GM12892 (cell line): ENCODE data around the gene KMT2C.

Source experiments
- POLR2A ChIP-seq: IDR thresholded peaks from 2 replicates; pipeline ENCODE4 v1.6.1; 2011; ENCODE audit warnings: low read depth, low read length, control low read depth
- POLR2AphosphoS5 ChIP-seq: IDR thresholded peaks from 2 replicates; pipeline ENCODE4 v1.6.1; 2011; ENCODE audit warnings: low read depth, low read length, control low read depth
- TAF1 ChIP-seq: IDR thresholded peaks from 2 replicates; pipeline ENCODE4 v1.6.1; 2011; ENCODE audit warnings: low read depth, mild to moderate bottlenecking, control low read depth, low read length, borderline replicate concordance

- TF ChIP-seq POLR2A (no peak), TAF1 (no peak), POLR2AphosphoS5 (no peak)
These were observed 69.1 kb downstream of the KMT2C start for GRCh38 chr7:152366662-152367061.
